SU-DHL-6 (cell line): ENCODE measurements around the gene PODN.

ENCODE experiments used
- H2AFZ ChIP-seq: fragments of 200-600 bp; sonication (generic); 2 replicates; pipeline ENCODE4 v1.6.1; 2014; ENCODE audit warnings: low read depth, mild to moderate bottlenecking, moderate library complexity, mixed read lengths, antibody characterized with exemption, low read length; ENCODE audit not compliant: severe bottlenecking
- H3F3A ChIP-seq: fragments of 200-600 bp; shearing (Covaris generic); 2 replicates; pipeline ENCODE4 v1.6.0; 2016; ENCODE audit warnings: antibody characterized with exemption, mild to moderate bottlenecking; ENCODE audit not compliant: insufficient read depth
- H3K27ac ChIP-seq: fragments of 200-600 bp; sonication (generic); 2 replicates; pipeline ENCODE4 v1.5.1; 2016; ENCODE audit warnings: low read depth, mild to moderate bottlenecking, low read length, moderate library complexity, mixed read lengths
- H3K27me3 ChIP-seq: fragments of 200-600 bp; sonication (generic), shearing (Covaris generic); 2 replicates; pipeline ENCODE4 v1.6.0; 2014; ENCODE audit warnings: mild to moderate bottlenecking, low read length
- H3K36me3 ChIP-seq: fragments of 200-600 bp; sonication (generic); 2 replicates; pipeline ENCODE4 v1.6.1; 2014; ENCODE audit warnings: mild to moderate bottlenecking, low read length, mixed read lengths
- H3K4me2 ChIP-seq: fragments of 300-600, 200-600 bp; shearing (Covaris generic), sonication (generic); 2 replicates; pipeline ENCODE4 v1.6.0; 2014; ENCODE audit warnings: low read length, low read depth, mild to moderate bottlenecking; ENCODE audit not compliant: poor library complexity, severe bottlenecking
- H3K4me3 ChIP-seq: fragments of 200-600 bp; sonication (generic); 2 replicates; pipeline ENCODE4 v1.5.1; 2014; ENCODE audit warnings: antibody characterized with exemption, low read length, mild to moderate bottlenecking, mixed read lengths; ENCODE audit not compliant: insufficient read depth, poor library complexity, severe bottlenecking
- H3K79me2 ChIP-seq: fragments of 200-600 bp; sonication (generic); 2 replicates; pipeline ENCODE4 v1.6.1; 2014; ENCODE audit warnings: mild to moderate bottlenecking, low read length, moderate library complexity; ENCODE audit not compliant: insufficient read depth
- H3K9ac ChIP-seq: fragments of 200-600 bp; sonication (generic); 2 replicates; pipeline ENCODE4 v1.7.0; 2014; ENCODE audit warnings: mild to moderate bottlenecking, low read length
- H3K9me2 ChIP-seq: fragments of 200-600 bp; sonication (generic); replicated peaks from 2 replicates; pipeline ENCODE4 v1.6.1; 2014; ENCODE audit warnings: low read length; ENCODE audit not compliant: insufficient read depth
- H3K9me3 ChIP-seq: fragments of 200-600 bp; sonication (generic); 2 replicates; pipeline ENCODE4 v1.6.1; 2014; ENCODE audit warnings: low read length, mixed read lengths; ENCODE audit not compliant: insufficient read depth
- H4K20me1 ChIP-seq: fragments of 200-600 bp; sonication (generic); 2 replicates; pipeline ENCODE4 v1.6.1; 2014; ENCODE audit warnings: low read depth, mild to moderate bottlenecking, antibody characterized with exemption, low read length, moderate library complexity, mixed read lengths
- CTCF ChIP-seq: fragments of 200-600 bp; sonication (generic); IDR thresholded peaks from one replicate; pipeline ENCODE4 v1.5.1; 2017; ENCODE audit warnings: antibody characterized with exemption, mild to moderate bottlenecking, low read length, moderate library complexity; ENCODE audit not compliant: insufficient read depth, poor library complexity, severe bottlenecking
- EZH2phosphoT487 ChIP-seq: fragments of 200-600 bp; sonication (generic), shearing (Covaris generic); conservative IDR thresholded peaks from 2 replicates; pipeline ENCODE4 v1.6.1; 2018; ENCODE audit warnings: mild to moderate bottlenecking, antibody characterized with exemption, low read length, moderate library complexity, mixed read lengths

PODN gene

GRCh38 chr1:53114581-53115400 lies 52.8 kb downstream of the PODN start:
- Histone ChIP-seq H3K36me3 (no peaks in the 10 kb centered on the region), H2AFZ (no peak overlapping the region), H3K9me2 (no peaks in the 10 kb centered on the region), H3K27ac (no peak overlapping the region), H3K9ac (no peak overlapping the region), H3K79me2 (no peaks in the 10 kb centered on the region), H3K4me2 (no peak overlapping the region), H3K27me3 (no peaks in the 10 kb centered on the region), H3F3A (no peaks in the 10 kb centered on the region), H4K20me1 (no peaks in the 10 kb centered on the region), H3K4me3 (no peak overlapping the region), H3K9me3 (no peaks in the 10 kb centered on the region)
- TF ChIP-seq EZH2phosphoT487, result no peak
- TF ChIP-seq CTCF, result no peak

- Histone ChIP-seq H3K9ac (no peak overlapping the region), H3K36me3 (no peaks in the 10 kb centered on the region), H2AFZ (no peak overlapping the region), H3K4me3 (no peak overlapping the region), H3K27ac (no peak overlapping the region), H4K20me1 (no peaks in the 10 kb centered on the region), H3F3A (no peaks in the 10 kb centered on the region), H3K79me2 (no peaks in the 10 kb centered on the region), H3K27me3 (no peaks in the 10 kb centered on the region), H3K9me3 (no peaks in the 10 kb centered on the region), H3K9me2 (no peaks in the 10 kb centered on the region), H3K4me2 (no peak overlapping the region)
- TF ChIP-seq CTCF (no peak), EZH2phosphoT487 (no peak)
Observed at GRCh38 chr1:53115403-53116306, 53.6 kb downstream of the PODN start.

GRCh38 chr1:53116307-53116810 lies 54.3 kb downstream of the PODN start:
- Histone ChIP-seq H3K4me3 (no peak overlapping the region), H3K79me2 (no peaks in the 10 kb centered on the region), H3K36me3 (no peaks in the 10 kb centered on the region), H3K9me2 (no peaks in the 10 kb centered on the region), H4K20me1 (no peaks in the 10 kb centered on the region), H2AFZ (no peak overlapping the region), H3K9ac (no peak overlapping the region), H3K4me2 (no peak overlapping the region), H3K27ac (no peak overlapping the region), H3F3A (no peaks in the 10 kb centered on the region), H3K9me3 (no peaks in the 10 kb centered on the region), H3K27me3 (no peaks in the 10 kb centered on the region)
- TF ChIP-seq CTCF (no peak), EZH2phosphoT487 (no peak)
